WTC11 (cell line): ENCODE data around the gene HPN. TPM values are rescaled to one million over a fixed set of nuclear protein-coding genes. Genes with fewer than 3 reads are reported as not detected.

Experiments
- ATAC-seq: fragments of 200-7000 bp; cut with Tn5 transposase; 2 replicates; pipeline ENCODE4 v1.10.0; 2021; ENCODE audit warnings: mild to moderate bottlenecking, moderate library complexity
- CTCF ChIA-PET: fragments of 300-600 bp; sonication (Branson Sonifier 250); formaldehyde crosslinking; loops from one replicate; lab custom pipeline; 2021; ENCODE audit warnings: antibody characterized with exemption; lab: Charles Lee
- POLR2A ChIA-PET: fragments of 350-600 bp; sonication (Branson Sonifier 250); formaldehyde crosslinking; loops from one replicate; lab custom pipeline; 2021; ENCODE audit warnings: antibody characterized with exemption; lab: Charles Lee
- DNase-seq: peaks from one replicate; pipeline ENCODE4 v3.0.0; 2021; ENCODE audit warnings: low spot score
- H3K27ac Mint-ChIP-seq: 2 replicates; pipeline ENCODE4 v1.8.0; 2021; ENCODE audit warnings: mixed read lengths
- H3K27me3 Mint-ChIP-seq: 2 replicates; pipeline ENCODE4 v1.8.0; 2021; ENCODE audit warnings: low read depth, mild to moderate bottlenecking, moderate library complexity, mixed read lengths
- H3K36me3 Mint-ChIP-seq: 2 replicates; pipeline ENCODE4 v1.8.0; 2021; ENCODE audit warnings: mixed read lengths
- H3K4me1 Mint-ChIP-seq: 2 replicates; pipeline ENCODE4 v1.8.0; 2022; ENCODE audit warnings: mixed read lengths
- H3K4me3 Mint-ChIP-seq: 2 replicates; pipeline ENCODE4 v1.8.0; 2021; ENCODE audit warnings: mild to moderate bottlenecking, moderate library complexity, mixed read lengths
- H3K9me3 Mint-ChIP-seq: 2 replicates; pipeline ENCODE4 v1.8.0; 2021; ENCODE audit warnings: mixed read lengths
- ATF3 ChIP-seq: sonication (generic); formaldehyde crosslinking; conservative IDR thresholded peaks from 2 replicates; pipeline ENCODE4 v1.8.1; 2022; ENCODE audit warnings: mild to moderate bottlenecking, missing genetic modification reagents
- CTCF ChIP-seq: fragments of 200-600 bp; IDR thresholded peaks from 2 replicates; pipeline ENCODE4 v1.8.0; 2022; ENCODE audit warnings: antibody characterized with exemption
- ESRRA ChIP-seq: sonication (generic); formaldehyde crosslinking; IDR thresholded peaks from 2 replicates; pipeline ENCODE4 v1.8.1; 2022; ENCODE audit warnings: mild to moderate bottlenecking, missing genetic modification reagents, borderline replicate concordance
- ETV6 ChIP-seq: sonication (generic); formaldehyde crosslinking; IDR thresholded peaks from 2 replicates; pipeline ENCODE4 v1.8.1; 2022; ENCODE audit warnings: mild to moderate bottlenecking, missing genetic modification reagents
- FOXJ3 ChIP-seq: sonication (generic); formaldehyde crosslinking; IDR thresholded peaks from 2 replicates; pipeline ENCODE4 v1.9.0; 2021; ENCODE audit warnings: missing genetic modification reagents, mild to moderate bottlenecking, borderline replicate concordance
- MXD4 ChIP-seq: fragments of 250-450 bp; sonication (Bioruptor Pico); IDR thresholded peaks from 2 replicates; pipeline ENCODE4 v1.8.0; 2021; ENCODE audit warnings: mild to moderate bottlenecking, moderate library complexity, borderline replicate concordance
- MYBL2 ChIP-seq: sonication (generic); formaldehyde crosslinking; IDR thresholded peaks from 2 replicates; pipeline ENCODE4 v1.8.1; 2023; ENCODE audit warnings: mild to moderate bottlenecking, moderate library complexity, missing genetic modification reagents
- NR1H2 ChIP-seq: sonication (generic); formaldehyde crosslinking; IDR thresholded peaks from 2 replicates; pipeline ENCODE4 v1.9.0; 2021; ENCODE audit warnings: mild to moderate bottlenecking, moderate library complexity, missing genetic modification reagents
- RORB ChIP-seq: fragments of 250-450 bp; sonication (Bioruptor Pico); IDR thresholded peaks from 2 replicates; pipeline ENCODE4 v1.9.0; 2021; ENCODE audit warnings: mild to moderate bottlenecking
- TP53 ChIP-seq: sonication (generic); formaldehyde crosslinking; IDR thresholded peaks from 2 replicates; pipeline ENCODE4 v1.8.1; 2023; ENCODE audit warnings: mild to moderate bottlenecking, missing genetic modification reagents
- ZBTB21 ChIP-seq: sonication (generic); formaldehyde crosslinking; IDR thresholded peaks from 2 replicates; pipeline ENCODE4 v1.8.1; 2023; ENCODE audit warnings: mild to moderate bottlenecking, missing genetic modification reagents, borderline replicate concordance
- ZNF138 ChIP-seq: sonication (generic); formaldehyde crosslinking; conservative IDR thresholded peaks from 2 replicates; pipeline ENCODE4 v1.8.1; 2022; ENCODE audit warnings: mild to moderate bottlenecking, moderate library complexity, missing genetic modification reagents
- ZNF396 ChIP-seq: fragments of 250-450 bp; sonication (Bioruptor Pico); IDR thresholded peaks from 2 replicates; pipeline ENCODE4 v1.8.0; 2021; ENCODE audit warnings: mild to moderate bottlenecking, moderate library complexity, borderline replicate concordance
- ZNF423 ChIP-seq: fragments of 250-450 bp; sonication (Bioruptor Pico); IDR thresholded peaks from 2 replicates; pipeline ENCODE4 v2.1.2; 2022; ENCODE audit warnings: mild to moderate bottlenecking, moderate library complexity
- ZNF532 ChIP-seq: fragments of 250-450 bp; sonication (Bioruptor Pico); IDR thresholded peaks from 2 replicates; pipeline ENCODE4 v1.9.0; 2021; ENCODE audit warnings: mild to moderate bottlenecking, borderline replicate concordance
- total RNA-seq: library from RNA; stranded (reverse); gene quantifications from 3 replicates; pipeline ENCODE4 v1.2.3, GENCODE V29; 2021
- TF ChIP-seq, protein P1 (sequence below): sonication (generic); formaldehyde crosslinking; IDR thresholded peaks from 2 replicates; pipeline ENCODE4 v1.8.0; 2022; ENCODE audit warnings: mild to moderate bottlenecking, missing genetic modification reagents
- TF ChIP-seq, protein P2 (sequence below): sonication (generic); formaldehyde crosslinking; IDR thresholded peaks from 2 replicates; pipeline ENCODE4 v1.8.0; 2023; ENCODE audit warnings: missing genetic modification reagents
- TF ChIP-seq, protein P3 (sequence below): fragments of 250-450 bp; sonication (Bioruptor Pico); IDR thresholded peaks from 2 replicates; pipeline ENCODE4 v2.1.2; 2022; ENCODE audit warnings: mild to moderate bottlenecking, moderate library complexity
- TF ChIP-seq, protein P4 (sequence below): sonication (generic); formaldehyde crosslinking; IDR thresholded peaks from 2 replicates; pipeline ENCODE4 v1.8.1; 2022; ENCODE audit warnings: low read depth, mild to moderate bottlenecking, moderate library complexity, missing genetic modification reagents, borderline replicate concordance
- TF ChIP-seq, protein P5 (sequence below): sonication (generic); formaldehyde crosslinking; IDR thresholded peaks from 2 replicates; pipeline ENCODE4 v1.8.1; 2023; ENCODE audit warnings: mild to moderate bottlenecking, missing genetic modification reagents, borderline replicate concordance

Gene HPN
- total RNA-seq, 1 experiment from 2014 or later, result 20.8 TPM

DNA sequence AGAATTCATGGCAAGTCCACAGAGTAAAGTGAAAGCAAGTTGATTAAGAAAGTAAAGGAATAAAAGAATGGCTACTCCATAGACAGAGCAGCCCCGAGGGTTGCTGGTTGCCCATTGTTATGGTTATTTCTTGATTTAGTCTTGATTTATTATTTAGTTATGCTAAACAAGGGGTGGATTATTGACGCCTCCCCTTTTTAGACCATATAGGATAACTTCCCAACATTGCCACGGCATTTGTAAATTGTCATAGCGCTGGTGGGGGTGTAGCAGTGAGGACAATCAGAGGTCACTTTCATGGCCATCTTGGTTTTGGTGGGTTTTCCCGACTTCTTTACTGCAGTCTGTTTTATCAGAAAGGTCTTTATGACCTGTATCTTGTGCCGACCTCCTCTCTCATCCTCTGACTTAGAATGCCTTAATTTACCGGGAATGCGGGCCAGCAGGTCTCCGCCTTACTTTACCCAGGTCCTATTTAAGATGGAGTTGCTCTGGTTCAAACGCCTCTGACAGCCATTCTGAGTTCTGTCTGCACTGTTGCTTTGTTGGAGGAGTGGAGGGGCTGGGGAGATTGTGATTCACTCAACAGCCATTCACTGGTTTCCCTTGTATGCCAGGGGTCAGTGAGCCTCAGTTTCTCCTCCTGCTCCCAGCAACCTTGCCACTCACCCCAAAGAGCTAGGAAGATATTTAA lies 27.6 kb downstream of the HPN start:
- peak overlapping the region; percentile 57 for H3K4me3 Mint-ChIP-seq
- H3K27ac Mint-ChIP-seq, result peak overlapping the region; percentile 100
- no peak for ATAC-seq
- peaks cover 3% of the 10 kb centered on the region for H3K36me3 Mint-ChIP-seq
- peaks cover 16% of the 10 kb centered on the region for H3K27me3 Mint-ChIP-seq
- H3K4me1 Mint-ChIP-seq, result peaks cover 26% of the 10 kb centered on the region
- TF ChIP-seq TP53 (CRISPR knock-in tag), result no peak
- TF ChIP-seq, protein P1, sequence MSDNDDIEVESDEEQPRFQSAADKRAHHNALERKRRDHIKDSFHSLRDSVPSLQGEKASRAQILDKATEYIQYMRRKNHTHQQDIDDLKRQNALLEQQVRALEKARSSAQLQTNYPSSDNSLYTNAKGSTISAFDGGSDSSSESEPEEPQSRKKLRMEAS, result no peak
- 0 out of 2 replicates have a peak, but pooled peaks have one; percentile 60 for TF ChIP-seq ZNF532 (CRISPR knock-in tag)
- no peak for TF ChIP-seq ETV6 (CRISPR knock-in tag)
- TF ChIP-seq ZNF138, result no peak
- no peak for TF ChIP-seq ATF3 (CRISPR knock-in tag)
- TF ChIP-seq, protein P2, sequence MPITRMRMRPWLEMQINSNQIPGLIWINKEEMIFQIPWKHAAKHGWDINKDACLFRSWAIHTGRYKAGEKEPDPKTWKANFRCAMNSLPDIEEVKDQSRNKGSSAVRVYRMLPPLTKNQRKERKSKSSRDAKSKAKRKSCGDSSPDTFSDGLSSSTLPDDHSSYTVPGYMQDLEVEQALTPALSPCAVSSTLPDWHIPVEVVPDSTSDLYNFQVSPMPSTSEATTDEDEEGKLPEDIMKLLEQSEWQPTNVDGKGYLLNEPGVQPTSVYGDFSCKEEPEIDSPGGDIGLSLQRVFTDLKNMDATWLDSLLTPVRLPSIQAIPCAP (CRISPR knock-in tag), result no peak
- TF ChIP-seq, protein P3, sequence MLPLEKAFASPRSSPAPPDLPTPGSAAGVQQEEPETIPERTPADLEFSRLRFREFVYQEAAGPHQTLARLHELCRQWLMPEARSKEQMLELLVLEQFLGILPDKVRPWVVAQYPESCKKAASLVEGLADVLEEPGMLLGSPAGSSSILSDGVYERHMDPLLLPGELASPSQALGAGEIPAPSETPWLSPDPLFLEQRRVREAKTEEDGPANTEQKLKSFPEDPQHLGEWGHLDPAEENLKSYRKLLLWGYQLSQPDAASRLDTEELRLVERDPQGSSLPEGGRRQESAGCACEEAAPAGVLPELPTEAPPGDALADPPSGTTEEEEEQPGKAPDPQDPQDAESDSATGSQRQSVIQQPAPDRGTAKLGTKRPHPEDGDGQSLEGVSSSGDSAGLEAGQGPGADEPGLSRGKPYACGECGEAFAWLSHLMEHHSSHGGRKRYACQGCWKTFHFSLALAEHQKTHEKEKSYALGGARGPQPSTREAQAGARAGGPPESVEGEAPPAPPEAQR (CRISPR knock-in tag), result peak; percentile 86
- 0 out of 2 replicates have a peak, but pooled peaks have one; percentile 61 for TF ChIP-seq ZNF396
- TF ChIP-seq NR1H2 (CRISPR knock-in tag), result no peak
- TF ChIP-seq ZNF423 (CRISPR knock-in tag), result 0 out of 2 replicates have a peak, but pooled peaks have one; percentile 4
- peak; percentile 66; the same call in 1 of the 2 replicates for TF ChIP-seq MXD4 (CRISPR knock-in tag)
- TF ChIP-seq ESRRA (CRISPR knock-in tag), result no peak
- TF ChIP-seq, all 79 proteins: peak for 5
- peaks cover 8% of the 10 kb centered on the region for H3K9me3 Mint-ChIP-seq
- CTCF ChIA-PET, result interaction anchor here (0.6 to 3.7 kb wide), 11 partner anchors 13 to 74 kb away, joined by 4 to 118 read pairs (median 40); partner anchors contain the start of genes FXYD3, FXYD7 and LGI4
- POLR2A ChIA-PET, result interaction anchor here (0.5 kb wide), 1 partner anchor 165 kb away, joined by 3 read pairs; no protein-coding TSS in a partner anchor
- DNase-seq, result no peak

- Mint-ChIP-seq H3K4me1 (peaks cover 26% of the 10 kb centered on the region), H3K36me3 (peaks cover 3% of the 10 kb centered on the region), H3K9me3 (peaks cover 8% of the 10 kb centered on the region), H3K27me3 (peaks cover 14% of the 10 kb centered on the region), H3K4me3 (no peak overlapping the region), H3K27ac (no peak overlapping the region; the same call in 1 of the 2 replicates)
- DNase-seq, result no peak
- ChIA-PET CTCF (interaction anchor here (0.6 to 3.7 kb wide), 8 partner anchors 10 to 72 kb away, joined by 3 to 18 read pairs (median 6); no protein-coding TSS in a partner anchor), POLR2A (no interaction called here)
- ATAC-seq, result no peak
- TF ChIP-seq RORB (CRISPR knock-in tag) (no peak), ZBTB21 (CRISPR knock-in tag) (no peak), CTCF (no peak), FOXJ3 (CRISPR knock-in tag) (no peak), TP53 (CRISPR knock-in tag) (no peak), MYBL2 (CRISPR knock-in tag) (no peak)
- TF ChIP-seq, protein P4, sequence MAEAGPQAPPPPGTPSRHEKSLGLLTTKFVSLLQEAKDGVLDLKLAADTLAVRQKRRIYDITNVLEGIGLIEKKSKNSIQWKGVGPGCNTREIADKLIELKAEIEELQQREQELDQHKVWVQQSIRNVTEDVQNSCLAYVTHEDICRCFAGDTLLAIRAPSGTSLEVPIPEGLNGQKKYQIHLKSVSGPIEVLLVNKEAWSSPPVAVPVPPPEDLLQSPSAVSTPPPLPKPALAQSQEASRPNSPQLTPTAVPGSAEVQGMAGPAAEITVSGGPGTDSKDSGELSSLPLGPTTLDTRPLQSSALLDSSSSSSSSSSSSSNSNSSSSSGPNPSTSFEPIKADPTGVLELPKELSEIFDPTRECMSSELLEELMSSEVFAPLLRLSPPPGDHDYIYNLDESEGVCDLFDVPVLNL (CRISPR knock-in tag), result no peak
- TF ChIP-seq, protein P5, sequence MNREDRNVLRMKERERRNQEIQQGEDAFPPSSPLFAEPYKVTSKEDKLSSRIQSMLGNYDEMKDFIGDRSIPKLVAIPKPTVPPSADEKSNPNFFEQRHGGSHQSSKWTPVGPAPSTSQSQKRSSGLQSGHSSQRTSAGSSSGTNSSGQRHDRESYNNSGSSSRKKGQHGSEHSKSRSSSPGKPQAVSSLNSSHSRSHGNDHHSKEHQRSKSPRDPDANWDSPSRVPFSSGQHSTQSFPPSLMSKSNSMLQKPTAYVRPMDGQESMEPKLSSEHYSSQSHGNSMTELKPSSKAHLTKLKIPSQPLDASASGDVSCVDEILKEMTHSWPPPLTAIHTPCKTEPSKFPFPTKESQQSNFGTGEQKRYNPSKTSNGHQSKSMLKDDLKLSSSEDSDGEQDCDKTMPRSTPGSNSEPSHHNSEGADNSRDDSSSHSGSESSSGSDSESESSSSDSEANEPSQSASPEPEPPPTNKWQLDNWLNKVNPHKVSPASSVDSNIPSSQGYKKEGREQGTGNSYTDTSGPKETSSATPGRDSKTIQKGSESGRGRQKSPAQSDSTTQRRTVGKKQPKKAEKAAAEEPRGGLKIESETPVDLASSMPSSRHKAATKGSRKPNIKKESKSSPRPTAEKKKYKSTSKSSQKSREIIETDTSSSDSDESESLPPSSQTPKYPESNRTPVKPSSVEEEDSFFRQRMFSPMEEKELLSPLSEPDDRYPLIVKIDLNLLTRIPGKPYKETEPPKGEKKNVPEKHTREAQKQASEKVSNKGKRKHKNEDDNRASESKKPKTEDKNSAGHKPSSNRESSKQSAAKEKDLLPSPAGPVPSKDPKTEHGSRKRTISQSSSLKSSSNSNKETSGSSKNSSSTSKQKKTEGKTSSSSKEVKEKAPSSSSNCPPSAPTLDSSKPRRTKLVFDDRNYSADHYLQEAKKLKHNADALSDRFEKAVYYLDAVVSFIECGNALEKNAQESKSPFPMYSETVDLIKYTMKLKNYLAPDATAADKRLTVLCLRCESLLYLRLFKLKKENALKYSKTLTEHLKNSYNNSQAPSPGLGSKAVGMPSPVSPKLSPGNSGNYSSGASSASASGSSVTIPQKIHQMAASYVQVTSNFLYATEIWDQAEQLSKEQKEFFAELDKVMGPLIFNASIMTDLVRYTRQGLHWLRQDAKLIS, result no peak
Measured at GRCh38 chr19:35069696-35070095, 28.2 kb downstream of the HPN start.
